ENCODE results near the gene ZFYVE28.

The ZFYVE28 gene

GRCh38 chr4:2288051-2288541, 130.3 kb downstream of the ZFYVE28 start:
- no peak for TF ChIP-seq CTCF (IDR thresholded peaks at IDR 0.05; ENCODE audit: extremely low read depth, missing control alignments)
- DNase-seq (ENCODE audit: low spot score), result no peak

- DNase-seq (ENCODE audit: low spot score), result no peak
- no peak for TF ChIP-seq CTCF (IDR thresholded peaks at IDR 0.05; ENCODE audit: extremely low read depth, missing control alignments)
Observed at GRCh38 chr4:2287594-2287915, 130.9 kb downstream of the ZFYVE28 start.

- TF ChIP-seq CTCF (IDR thresholded peaks at IDR 0.05; ENCODE audit: extremely low read depth, missing control alignments), result no peak
- no peak for DNase-seq (ENCODE audit: low spot score)
Observed at GRCh38 chr4:2286904-2287593, 131.4 kb downstream of the ZFYVE28 start.

GRCh38 chr4:2285613-2286381, 132.6 kb downstream of the ZFYVE28 start:
- TF ChIP-seq CTCF (IDR thresholded peaks at IDR 0.05; ENCODE audit: extremely low read depth, missing control alignments), result no peak
- DNase-seq (ENCODE audit: low spot score), result no peak

GRCh38 chr4:2284934-2285612, 133.4 kb downstream of the ZFYVE28 start:
- no peak for DNase-seq (ENCODE audit: low spot score)
- no peak for TF ChIP-seq CTCF (IDR thresholded peaks at IDR 0.05; ENCODE audit: extremely low read depth, missing control alignments)

GRCh38 chr4:2284161-2284933, 134.1 kb downstream of the ZFYVE28 start:
- no peak for TF ChIP-seq CTCF (IDR thresholded peaks at IDR 0.05; ENCODE audit: extremely low read depth, missing control alignments)
- no peak for DNase-seq (ENCODE audit: low spot score)
